NCI-H1694 treated with DMSO at 0.1 percent for 48 hours (cell line): ENCODE measurements around the gene TEX54.
"Not testable (repeated sequence)": the region's sequence is repeated elsewhere in the genome, so short reads cannot be mapped to it uniquely, and the experiment has no call there.

Experiments
- DNase-seq: peaks from one replicate; lab custom pipeline; 2025; lab: John Stamatoyannopoulos, UW

Gene TEX54

GRCh38 chr11:62832336-62833234 is at the start of gene TEX54:
TSS of gene TEX54 (minus strand) at chr11:62832841.
- no peak for DNase-seq

GRCh38 chr11:62882431-62882749 is 49.7 kb upstream of the TEX54 start:
- no peak for DNase-seq

DNA sequence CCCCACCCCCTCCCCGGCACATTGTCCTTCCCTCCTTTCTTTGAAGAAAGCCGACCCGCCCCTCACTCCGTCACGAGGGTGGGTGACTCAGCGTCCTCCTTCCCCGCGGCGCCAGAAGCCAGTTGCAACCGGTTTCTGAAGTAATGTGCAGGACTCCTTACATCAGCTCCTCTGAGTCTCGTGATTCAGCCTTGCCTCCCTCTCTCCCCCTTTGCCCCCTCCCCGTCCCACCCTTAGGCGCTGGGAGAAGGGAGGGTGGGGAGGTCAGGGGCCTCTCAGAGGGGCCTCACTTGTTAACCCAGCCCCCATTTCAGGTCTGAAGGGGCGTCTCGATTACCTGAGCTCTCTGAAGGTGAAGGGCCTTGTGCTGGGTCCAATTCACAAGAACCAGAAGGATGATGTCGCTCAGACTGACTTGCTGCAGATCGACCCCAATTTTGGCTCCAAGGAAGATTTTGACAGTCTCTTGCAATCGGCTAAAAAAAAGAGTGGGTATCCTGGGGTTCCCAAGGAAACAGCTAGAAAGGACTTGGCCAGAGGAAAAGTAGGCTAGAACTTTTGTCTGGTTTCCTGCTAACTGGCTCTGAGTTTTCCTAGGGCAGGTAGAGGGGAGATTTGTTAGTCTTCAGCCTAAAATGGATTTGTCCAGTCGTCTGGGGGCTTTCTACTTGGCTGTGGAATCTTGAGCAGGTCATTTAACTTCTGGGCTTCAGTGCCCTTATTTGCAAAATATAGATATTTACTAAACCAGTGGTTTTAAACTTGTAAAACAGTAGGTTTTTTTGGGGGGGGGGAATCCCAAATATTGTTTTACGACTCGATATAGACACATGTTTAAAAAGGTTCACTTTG is 49.2 kb upstream of the TEX54 start:
- peak; percentile 79 for DNase-seq

DNA sequence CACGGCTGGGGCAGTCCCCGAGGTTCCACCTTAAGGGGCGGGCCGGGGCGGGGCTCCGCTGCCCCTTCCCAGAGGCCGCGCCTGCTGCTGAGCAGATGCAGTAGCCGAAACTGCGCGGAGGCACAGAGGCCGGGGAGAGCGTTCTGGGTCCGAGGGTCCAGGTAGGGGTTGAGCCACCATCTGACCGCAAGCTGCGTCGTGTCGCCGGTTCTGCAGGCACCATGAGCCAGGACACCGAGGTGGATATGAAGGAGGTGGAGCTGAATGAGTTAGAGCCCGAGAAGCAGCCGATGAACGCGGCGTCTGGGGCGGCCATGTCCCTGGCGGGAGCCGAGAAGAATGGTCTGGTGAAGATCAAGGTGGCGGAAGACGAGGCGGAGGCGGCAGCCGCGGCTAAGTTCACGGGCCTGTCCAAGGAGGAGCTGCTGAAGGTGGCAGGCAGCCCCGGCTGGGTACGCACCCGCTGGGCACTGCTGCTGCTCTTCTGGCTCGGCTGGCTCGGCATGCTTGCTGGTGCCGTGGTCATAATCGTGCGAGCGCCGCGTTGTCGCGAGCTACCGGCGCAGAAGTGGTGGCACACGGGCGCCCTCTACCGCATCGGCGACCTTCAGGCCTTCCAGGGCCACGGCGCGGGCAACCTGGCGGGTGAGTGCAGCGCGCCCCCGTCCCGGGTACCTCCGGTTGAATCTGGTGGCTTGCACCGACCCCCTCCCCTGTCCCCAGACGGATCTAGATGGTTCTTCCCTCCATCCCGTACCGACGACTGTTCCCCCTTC is 48.4 kb upstream of the TEX54 start, which contains the start of gene SLC3A2:
SLC3A2 (plus strand) TSS at position 94 of the 776 bp plus-strand sequence; CDS start at position 222, 128 bp downstream.
- peak; percentile 79 for DNase-seq

GRCh38 chr11:62880231-62880802 is 47.7 kb upstream of the TEX54 start:
- DNase-seq = no peak

DNA sequence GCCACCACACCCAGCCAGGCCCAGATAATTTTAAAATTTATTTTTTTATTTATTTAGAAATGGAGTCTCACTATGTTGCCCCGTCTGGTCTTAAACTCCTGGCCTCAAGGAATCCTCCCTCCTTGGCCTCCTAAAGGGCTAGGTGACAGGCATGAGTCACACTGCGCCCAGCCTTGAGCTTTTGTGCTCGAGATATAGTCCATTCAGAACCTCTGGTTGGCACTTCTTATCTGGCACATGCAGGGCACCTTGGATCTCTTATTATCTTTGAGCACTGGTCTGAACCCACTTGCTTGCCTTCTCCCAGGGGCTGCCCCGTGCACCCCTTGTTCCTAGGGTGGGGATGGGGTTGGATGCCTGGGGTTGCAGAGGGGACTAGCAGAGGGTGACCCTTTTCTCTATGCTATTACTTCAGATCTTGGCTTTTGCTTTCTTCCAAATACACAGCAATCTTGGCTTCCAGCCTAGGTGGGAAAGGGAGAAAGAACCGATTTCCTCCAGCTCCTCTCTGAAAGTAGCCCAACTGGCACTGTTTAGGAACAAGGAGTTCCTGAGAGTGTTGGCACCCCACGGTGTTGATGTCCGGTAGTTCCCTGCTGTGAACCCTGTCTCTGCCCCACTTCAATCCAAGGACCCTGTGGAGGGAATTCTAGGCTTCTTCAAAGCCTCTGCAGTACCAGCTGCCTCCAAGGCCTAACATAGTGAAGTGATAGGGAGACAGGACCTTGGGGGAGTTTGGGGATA is 46.8 kb upstream of the TEX54 start:
- no peak for DNase-seq

GRCh38 chr11:62876712-62877111 is 44.1 kb upstream of the TEX54 start:
- no peak for DNase-seq

- DNase-seq = no peak
Measured at GRCh38 chr11:62875698-62876478, 43.2 kb upstream of the TEX54 start.

DNA sequence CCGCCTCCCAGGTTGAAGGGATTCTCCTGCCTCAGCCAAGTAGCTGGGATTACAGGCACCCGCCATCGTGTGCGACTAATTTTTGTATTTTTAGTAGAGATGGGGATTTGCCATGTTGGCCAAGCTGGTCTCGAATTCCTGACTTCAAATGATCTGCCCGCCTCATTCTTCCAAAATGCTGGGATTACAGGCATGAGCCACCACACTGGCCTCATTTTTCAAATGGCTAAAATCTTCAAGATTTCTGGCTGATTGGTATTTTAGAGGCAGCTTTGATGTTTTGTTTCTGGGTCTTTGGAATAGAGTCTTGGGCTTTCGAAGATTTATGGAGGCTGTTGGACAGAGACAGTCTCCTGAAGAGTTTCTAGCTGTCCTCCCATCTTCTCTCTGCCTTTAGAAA is 42.2 kb upstream of the TEX54 start:
- no peak for DNase-seq

DNA sequence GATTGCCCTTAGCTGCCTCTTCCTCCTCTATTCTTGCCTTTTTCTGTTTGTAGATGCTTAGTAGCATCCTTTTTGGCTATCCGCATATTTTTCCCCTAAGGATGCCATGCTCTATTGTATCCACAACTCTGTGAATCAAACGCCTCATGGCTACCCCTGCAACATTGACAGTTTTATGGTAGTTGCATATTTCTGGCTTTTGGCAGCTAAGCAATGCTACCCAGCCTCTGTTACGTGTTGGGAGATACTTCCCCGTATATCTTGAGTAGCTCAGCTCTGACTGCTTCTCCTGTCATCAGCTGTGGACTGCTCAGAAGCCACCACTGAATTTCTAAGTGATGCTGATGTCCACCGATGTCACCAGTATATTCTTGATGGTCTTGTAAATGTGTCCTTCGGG is 33.0 kb upstream of the TEX54 start:
- no peak for DNase-seq

- DNase-seq = no peak
Measured at GRCh38 chr11:62863687-62864335, 31.2 kb upstream of the TEX54 start.

DNA sequence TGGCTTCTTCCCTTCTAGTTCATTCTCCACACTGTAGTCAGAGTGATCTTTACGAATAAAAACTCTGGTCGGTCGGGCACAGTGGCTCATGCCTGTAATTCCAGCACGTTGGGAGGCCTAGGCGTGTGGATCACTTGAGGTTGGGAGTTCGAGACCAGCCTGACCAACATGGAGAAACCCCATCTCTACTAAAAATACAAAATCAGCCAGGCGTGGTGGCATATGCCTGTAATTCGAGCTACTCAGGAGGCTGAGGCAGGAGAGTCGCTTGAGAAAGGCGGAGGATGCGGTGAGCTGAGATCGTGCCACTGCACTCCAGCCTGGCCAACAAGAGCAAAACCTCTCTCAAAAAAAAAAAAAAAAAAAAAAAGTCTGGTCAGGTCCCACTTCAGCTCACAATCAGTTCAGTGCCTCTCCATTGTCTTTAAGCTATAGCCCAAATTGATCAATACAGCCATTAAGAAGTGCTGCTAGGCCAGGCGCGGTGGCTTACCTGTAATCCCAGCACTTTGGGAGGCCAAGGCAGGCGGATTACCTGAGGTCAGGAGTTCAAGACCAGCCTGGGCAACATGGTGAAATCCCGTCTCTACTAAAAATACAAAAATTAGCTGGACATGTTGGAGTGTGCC is 29.0 kb upstream of the TEX54 start:
- not testable (repeated sequence) for DNase-seq

DNA sequence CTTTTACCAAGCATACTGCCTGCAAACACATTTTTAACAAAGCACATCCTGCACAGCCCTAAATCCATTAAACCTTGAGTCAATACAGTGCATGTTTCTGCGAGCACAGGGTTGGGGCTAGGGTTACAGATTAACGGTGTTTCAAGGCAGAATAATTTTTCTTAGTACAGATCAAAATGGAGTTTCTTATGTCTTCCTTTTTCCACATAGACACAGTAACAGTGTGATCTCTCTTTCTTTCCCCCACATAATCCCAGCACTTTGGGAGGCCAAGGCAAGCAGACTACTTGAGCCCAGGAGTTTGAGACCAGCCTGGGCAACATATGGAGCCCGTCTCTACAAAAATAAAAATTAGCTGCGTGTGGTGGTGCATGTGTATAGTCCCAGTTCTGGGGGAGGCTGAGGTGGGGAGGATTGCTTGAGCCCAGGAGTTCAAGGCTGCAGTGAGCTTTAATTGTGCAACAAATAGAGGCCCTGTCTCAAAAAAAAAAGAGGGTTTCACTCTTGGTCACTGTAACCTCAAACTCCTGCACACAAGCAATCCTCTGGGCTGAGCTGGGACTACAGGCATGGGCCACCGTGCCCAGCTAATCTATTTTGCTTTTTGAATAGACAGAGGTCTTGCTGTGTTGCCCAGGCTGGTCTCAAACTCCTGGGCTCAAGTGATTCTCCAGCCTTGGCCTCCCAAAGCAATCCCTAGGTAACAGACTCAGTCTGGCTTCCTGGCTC is 28.4 kb upstream of the TEX54 start:
- no peak for DNase-seq

GRCh38 chr11:62859281-62859703 is 26.7 kb upstream of the TEX54 start:
- not testable (repeated sequence) for DNase-seq

DNA sequence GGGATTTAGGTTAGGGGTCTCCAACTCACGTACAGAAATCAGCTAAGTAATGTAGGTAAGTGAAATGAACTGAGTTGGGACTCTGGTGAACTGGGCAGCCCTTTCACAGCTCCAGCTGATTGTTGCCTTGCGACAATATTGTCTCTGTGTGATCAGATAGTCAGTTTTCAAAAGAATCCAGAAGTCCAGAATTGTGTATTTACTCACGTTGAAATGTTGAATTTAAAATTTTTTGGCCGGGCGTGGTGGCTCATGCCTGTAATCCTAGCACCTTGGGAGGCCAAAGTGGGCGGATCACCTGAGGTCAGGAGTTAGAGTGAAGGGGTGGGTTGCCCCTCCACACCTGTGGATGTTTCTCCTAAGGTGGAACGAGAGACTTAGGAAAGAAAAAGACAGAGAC is 25.6 kb upstream of the TEX54 start:
- no peak for DNase-seq

DNA sequence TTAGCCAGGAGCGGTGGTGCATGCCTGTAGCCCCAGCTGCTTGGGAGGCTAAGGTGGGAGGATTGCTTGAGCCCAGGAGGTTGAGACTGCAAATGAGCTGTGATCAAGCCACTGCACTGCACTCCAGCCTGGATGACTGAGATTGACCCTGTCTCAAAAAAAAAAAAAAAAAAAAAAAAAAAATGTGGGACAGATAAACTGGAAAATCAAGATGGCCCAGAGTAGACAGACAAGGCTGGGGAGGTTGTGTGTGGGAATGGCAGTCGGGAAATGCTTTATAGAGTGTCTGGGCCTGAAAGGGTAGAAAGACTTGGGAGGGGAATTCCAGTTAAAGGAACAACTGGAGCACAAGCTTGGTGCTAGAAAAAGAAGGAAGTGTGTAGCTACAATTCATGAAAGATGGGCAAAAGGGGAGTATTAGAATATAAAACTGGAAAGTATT is 24.9 kb upstream of the TEX54 start:
- DNase-seq = no peak

- DNase-seq = no peak
Measured at GRCh38 chr11:62856333-62856895, 23.8 kb upstream of the TEX54 start.
